Right lobe of liver (tissue), 4 donors: ENCODE data around the gene C1orf53.

Experiments used
- CTCF ChIP-seq, 4 donors: fragments of 200-600 bp in 3 of 4; fragments of 450-650 bp in 1 of 4; IDR thresholded peaks; one replicate each; pipeline versions ENCODE4 v1.5.1 to v1.8.0; 2016 to 2022; ENCODE audit warnings: antibody characterized with exemption in 4 of 4, mild to moderate bottlenecking in 2 of 4
- POLR2A ChIP-seq: fragments of 450-650 bp; IDR thresholded peaks from one replicate; pipeline ENCODE4 v1.6.1; 2017; ENCODE audit warnings: antibody characterized with exemption, mild to moderate bottlenecking
- donor health status: DM: no; HTN: no; CAD: no.
- donor health status: DM: no; HTN: no; CAD: no.
- donor health status: DM: no; HTN: yes; CAD: no.

- TF ChIP-seq CTCF (IDR thresholded peaks at IDR 0.05), result no peak
- no peak for TF ChIP-seq POLR2A
Observed at GRCh38 chr1:197923038-197923437, 20.6 kb downstream of the C1orf53 start.
